A549 (cell line): Measurements from ENCODE around the gene DMBT1.

Experiments
- CTCF ChIP-seq: fragments of >200 bp; sonication (Bioruptor Twin); formaldehyde crosslinking; IDR thresholded peaks from 3 replicates; pipeline ENCODE4 v1.5.1; 2016
- MAFK ChIP-seq: fragments of 450-650 bp; IDR thresholded peaks from 2 replicates; pipeline ENCODE4 v1.6.1; 2014; ENCODE audit not compliant: partially characterized antibody
- REST ChIP-seq: fragments of 200-600 bp; sonication (generic); IDR thresholded peaks from 2 replicates; pipeline ENCODE4 v1.6.1; 2016; ENCODE audit warnings: antibody characterized with exemption, mild to moderate bottlenecking, moderate library complexity
- SMC3 ChIP-seq: fragments of >200 bp; sonication (Bioruptor Twin); formaldehyde crosslinking; IDR thresholded peaks from 3 replicates; pipeline ENCODE4 v1.6.1; 2018; ENCODE audit warnings: inconsistent platforms
- USF2 ChIP-seq: fragments of 450-650 bp; IDR thresholded peaks from 2 replicates; pipeline ENCODE4 v1.6.1; 2014; ENCODE audit warnings: antibody characterized with exemption

- no peak for TF ChIP-seq CTCF
- no peak for TF ChIP-seq SMC3
- TF ChIP-seq MAFK, result no peak
- no peak for TF ChIP-seq USF2
- no peak for TF ChIP-seq REST
These were observed 99.1 kb downstream of the DMBT1 start for GRCh38 chr10:122659651-122660050.
